ENCODE data around the gene MSX1.

DNA sequence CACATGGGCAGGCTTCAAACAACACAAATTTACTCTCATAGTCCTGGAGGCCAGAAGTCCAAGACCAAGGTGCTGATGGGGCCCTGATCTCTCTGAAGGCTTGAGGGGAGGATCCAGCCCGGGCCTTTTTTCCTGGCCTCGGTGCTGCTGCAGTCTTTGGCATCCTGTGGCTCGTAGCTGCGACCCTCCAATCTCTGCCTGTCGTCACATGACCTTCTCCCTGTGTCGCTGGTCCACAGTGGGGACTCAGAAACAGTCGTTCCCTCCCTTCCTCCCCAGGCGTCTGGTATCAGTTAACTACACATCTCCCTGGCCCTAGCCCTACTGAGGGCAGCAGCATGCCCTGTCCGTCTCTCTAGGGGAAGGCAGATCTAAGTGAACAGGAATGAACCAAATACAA is 19.1 kb upstream of the MSX1 start:
- TF ChIP-seq, protein P1, sequence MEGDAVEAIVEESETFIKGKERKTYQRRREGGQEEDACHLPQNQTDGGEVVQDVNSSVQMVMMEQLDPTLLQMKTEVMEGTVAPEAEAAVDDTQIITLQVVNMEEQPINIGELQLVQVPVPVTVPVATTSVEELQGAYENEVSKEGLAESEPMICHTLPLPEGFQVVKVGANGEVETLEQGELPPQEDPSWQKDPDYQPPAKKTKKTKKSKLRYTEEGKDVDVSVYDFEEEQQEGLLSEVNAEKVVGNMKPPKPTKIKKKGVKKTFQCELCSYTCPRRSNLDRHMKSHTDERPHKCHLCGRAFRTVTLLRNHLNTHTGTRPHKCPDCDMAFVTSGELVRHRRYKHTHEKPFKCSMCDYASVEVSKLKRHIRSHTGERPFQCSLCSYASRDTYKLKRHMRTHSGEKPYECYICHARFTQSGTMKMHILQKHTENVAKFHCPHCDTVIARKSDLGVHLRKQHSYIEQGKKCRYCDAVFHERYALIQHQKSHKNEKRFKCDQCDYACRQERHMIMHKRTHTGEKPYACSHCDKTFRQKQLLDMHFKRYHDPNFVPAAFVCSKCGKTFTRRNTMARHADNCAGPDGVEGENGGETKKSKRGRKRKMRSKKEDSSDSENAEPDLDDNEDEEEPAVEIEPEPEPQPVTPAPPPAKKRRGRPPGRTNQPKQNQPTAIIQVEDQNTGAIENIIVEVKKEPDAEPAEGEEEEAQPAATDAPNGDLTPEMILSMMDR (IDR thresholded peaks at IDR 0.05; ENCODE audit: poor library complexity, severe bottlenecking), result no peak
- TF ChIP-seq, protein P2, sequence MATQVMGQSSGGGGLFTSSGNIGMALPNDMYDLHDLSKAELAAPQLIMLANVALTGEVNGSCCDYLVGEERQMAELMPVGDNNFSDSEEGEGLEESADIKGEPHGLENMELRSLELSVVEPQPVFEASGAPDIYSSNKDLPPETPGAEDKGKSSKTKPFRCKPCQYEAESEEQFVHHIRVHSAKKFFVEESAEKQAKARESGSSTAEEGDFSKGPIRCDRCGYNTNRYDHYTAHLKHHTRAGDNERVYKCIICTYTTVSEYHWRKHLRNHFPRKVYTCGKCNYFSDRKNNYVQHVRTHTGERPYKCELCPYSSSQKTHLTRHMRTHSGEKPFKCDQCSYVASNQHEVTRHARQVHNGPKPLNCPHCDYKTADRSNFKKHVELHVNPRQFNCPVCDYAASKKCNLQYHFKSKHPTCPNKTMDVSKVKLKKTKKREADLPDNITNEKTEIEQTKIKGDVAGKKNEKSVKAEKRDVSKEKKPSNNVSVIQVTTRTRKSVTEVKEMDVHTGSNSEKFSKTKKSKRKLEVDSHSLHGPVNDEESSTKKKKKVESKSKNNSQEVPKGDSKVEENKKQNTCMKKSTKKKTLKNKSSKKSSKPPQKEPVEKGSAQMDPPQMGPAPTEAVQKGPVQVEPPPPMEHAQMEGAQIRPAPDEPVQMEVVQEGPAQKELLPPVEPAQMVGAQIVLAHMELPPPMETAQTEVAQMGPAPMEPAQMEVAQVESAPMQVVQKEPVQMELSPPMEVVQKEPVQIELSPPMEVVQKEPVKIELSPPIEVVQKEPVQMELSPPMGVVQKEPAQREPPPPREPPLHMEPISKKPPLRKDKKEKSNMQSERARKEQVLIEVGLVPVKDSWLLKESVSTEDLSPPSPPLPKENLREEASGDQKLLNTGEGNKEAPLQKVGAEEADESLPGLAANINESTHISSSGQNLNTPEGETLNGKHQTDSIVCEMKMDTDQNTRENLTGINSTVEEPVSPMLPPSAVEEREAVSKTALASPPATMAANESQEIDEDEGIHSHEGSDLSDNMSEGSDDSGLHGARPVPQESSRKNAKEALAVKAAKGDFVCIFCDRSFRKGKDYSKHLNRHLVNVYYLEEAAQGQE (IDR thresholded peaks at IDR 0.05; ENCODE audit: borderline replicate concordance), result no peak
- no peak for TF ChIP-seq RAD21 (conservative IDR thresholded peaks at IDR 0.05)
- TF ChIP-seq POLR2AphosphoS5 (IDR thresholded peaks at IDR 0.05), result no peak
- TF ChIP-seq SMC3 (conservative IDR thresholded peaks at IDR 0.05; ENCODE audit: poor library complexity), result no peak
- no peak for TF ChIP-seq TAF1 (IDR thresholded peaks at IDR 0.05; ENCODE audit: low read depth)
- no peak for TF ChIP-seq EZH2 (IDR thresholded peaks at IDR 0.05; ENCODE audit: borderline replicate concordance, insufficient read depth, low read length, poor library complexity, severe bottlenecking)
- no peak for TF ChIP-seq EP300 (conservative IDR thresholded peaks at IDR 0.05; ENCODE audit: poor library complexity, severe bottlenecking)
